Activated CD4-positive, alpha-beta memory T cell treated with anti-CD3 and anti-CD28 coated beads for 36 hours (primary cell): ENCODE data around the gene SLC25A22. TPM values are rescaled to one million over a fixed set of nuclear protein-coding genes. Genes with fewer than 3 reads are reported as not detected.

Experiments used
- total RNA-seq, 2 experiments: library from RNA; stranded (reverse); gene quantifications; one replicate each; pipeline ENCODE4 v1.2.3, GENCODE V29; 2021

SLC25A22 gene
- total RNA-seq, 2 experiments from 2014 or later = 28.4 to 32.2 TPM

Other genes with a start within 250 kb of the SLC25A22 start
- 1 to 10 TPM; 3.1 to 3.9 TPM for gene LMNTD2, start 237.5 kb downstream of the SLC25A22 start, total RNA-seq
- gene RASSF7, start 237.3 kb downstream of the SLC25A22 start, total RNA-seq = 10 to 100 TPM; 18.8 to 21.9 TPM
- 10 to 100 TPM; 32.4 to 33.5 TPM for gene PHRF1, start 221.8 kb downstream of the SLC25A22 start, total RNA-seq
- 10 to 100 TPM; 79.9 to 80.7 TPM for gene IRF7, start 182.3 kb downstream of the SLC25A22 start, total RNA-seq
- not detected for gene CDHR5, start 173.3 kb downstream of the SLC25A22 start, total RNA-seq
- gene SCT, start 171.1 kb downstream of the SLC25A22 start, total RNA-seq = not detected
- under 1 TPM; 0.21 to 0.39 TPM for gene DRD4, start 161.0 kb downstream of the SLC25A22 start, total RNA-seq
- gene DEAF1, start 103.1 kb downstream of the SLC25A22 start, total RNA-seq = 10 to 100 TPM; 41.5 to 50.5 TPM
- gene TMEM80, start 102.5 kb downstream of the SLC25A22 start, total RNA-seq = 1 to 10 TPM; 9.5 to 9.8 TPM
- 10 to 100 TPM; 12.4 to 12.6 TPM for gene EPS8L2, start 92.0 kb downstream of the SLC25A22 start, total RNA-seq
- 100 to 1,000 TPM; 284 to 296 TPM for gene TALDO1, start 50.8 kb downstream of the SLC25A22 start, total RNA-seq
- gene GATD1, start 20.8 kb downstream of the SLC25A22 start, total RNA-seq = 10 to 100 TPM; 36.6 to 39.1 TPM
- 1 to 10 TPM in 1 of 2 experiments, under 1 TPM in 1; 0.68 to 1.1 TPM for gene CEND1, start 8.2 kb downstream of the SLC25A22 start, total RNA-seq
- 10 to 100 TPM; 28.3 to 32.1 TPM for gene PIDD1, start 7.0 kb upstream of the SLC25A22 start, total RNA-seq
- 1,000 to 10,000 TPM; 2,941 to 2,963 TPM for gene RPLP2, start 11.7 kb upstream of the SLC25A22 start, total RNA-seq
- gene PNPLA2, start 20.6 kb upstream of the SLC25A22 start, total RNA-seq = 10 to 100 TPM; 33.2 to 35.0 TPM
- gene CRACR2B, start 29.6 kb upstream of the SLC25A22 start, total RNA-seq = 1 to 10 TPM; 1.8 to 2.3 TPM
- 10 to 100 TPM; 40.2 to 40.9 TPM for gene CD151, start 34.7 kb upstream of the SLC25A22 start, total RNA-seq
- 10 to 100 TPM; 70.4 to 74.0 TPM for gene POLR2L, start 44.2 kb upstream of the SLC25A22 start, total RNA-seq
- gene TSPAN4, start 44.6 kb upstream of the SLC25A22 start, total RNA-seq = 1 to 10 TPM; 5.2 to 5.3 TPM
- 10 to 100 TPM; 61.5 to 61.6 TPM for gene CHID1, start 112.5 kb upstream of the SLC25A22 start, total RNA-seq
- 10 to 100 TPM; 42.8 to 44.1 TPM for gene AP2A2, start 127.6 kb upstream of the SLC25A22 start, total RNA-seq
- gene MUC6, start 238.4 kb upstream of the SLC25A22 start, total RNA-seq = not detected